Mucosa of descending colon (tissue), 3 donors: Measurements from ENCODE around the gene CELF4. TPM values are rescaled to one million over a fixed set of nuclear protein-coding genes. Genes with fewer than 3 reads are reported as not detected.

ENCODE experiments used
- ATAC-seq: fragments of 200-7000 bp; cut with Tn5 transposase; one replicate; pipeline ENCODE4 v1.9.1; 2020; ENCODE audit warnings: mild to moderate bottlenecking, moderate library complexity
- DNase-seq, 3 donors: peaks; one replicate each; pipeline ENCODE4 v3.0.0-alpha.2; 2020
- H3K36me3 ChIP-seq: fragments of 200-600 bp; one replicate; pipeline ENCODE4 v1.8.0; 2021; ENCODE audit warnings: low read depth, mild to moderate bottlenecking
- H3K4me1 ChIP-seq: fragments of 200-600 bp; one replicate; pipeline ENCODE4 v1.8.0; 2021; ENCODE audit warnings: low read depth, mild to moderate bottlenecking
- H3K4me3 ChIP-seq: fragments of 200-600 bp; one replicate; pipeline ENCODE4 v1.8.0; 2021; ENCODE audit warnings: mild to moderate bottlenecking
- H3K9me3 ChIP-seq: fragments of 200-600 bp; one replicate; pipeline ENCODE4 v1.8.0; 2021; ENCODE audit warnings: mild to moderate bottlenecking
- intact Hi-C, 2 donors: fragments of 100-400 bp; cut with DNase I in 1 of 2; cut with micrococcal nuclease in 1 of 2; formaldehyde crosslinking; loops; one replicate each; pipeline versions ENCODE4 v1.11.0 to v1.11.1; 2022; cut with DNase I, micrococcal nuclease
- total RNA-seq, 3 donors: library from RNA; stranded (reverse); fragmentation: NEBNext Ultra II Directional in 2 of 3; extraction: Animal tissue kit (Norgen Biotek cat#: 25700) in 2 of 3; gene quantifications; one replicate each; pipeline versions ENCODE4 v1.2.1 to v1.2.4, GENCODE V29; 2021 to 2023
- TF ChIP-seq, protein P1 (sequence below): fragments of 200-600 bp; IDR thresholded peaks from one replicate; pipeline ENCODE4 v1.8.0; 2022; ENCODE audit warnings: antibody characterized with exemption, mild to moderate bottlenecking
- donor health status: DM: no; HTN: no; CAD: no; lungs with moderate emphysema.
- donor health status: DM: no; HTN: no; CAD: no.
- donor health status: DM: no; HTN: yes; CAD: no.

CELF4 gene
- total RNA-seq, 3 donors from 2014 or later = 0.32 to 4.4 (median 0.72) TPM

DNA sequence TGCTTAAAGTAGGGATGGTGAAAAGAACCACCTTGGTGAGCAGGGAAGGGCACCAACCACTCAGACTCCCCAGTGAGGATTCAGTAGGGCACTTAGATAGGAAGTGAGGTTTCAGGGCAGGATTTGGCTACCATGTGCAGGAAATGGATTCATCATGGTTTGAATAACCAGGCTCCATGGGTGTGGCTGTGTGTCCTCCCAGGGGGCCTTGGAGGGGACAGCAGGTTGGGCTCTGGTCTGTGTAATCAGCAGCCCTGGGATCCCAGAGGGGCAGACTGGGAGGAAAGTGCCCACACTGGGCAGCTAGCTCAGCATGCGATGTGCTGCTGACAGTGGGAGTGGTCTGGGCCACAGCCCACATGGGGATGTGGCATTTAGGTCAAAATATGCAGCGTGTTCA, 224.6 kb downstream of the CELF4 start:
- DNase-seq = no peak
- Histone ChIP-seq H3K9me3 (no peaks in the 10 kb centered on the region), H3K36me3 (no peaks in the 10 kb centered on the region), H3K4me1 (no peaks in the 10 kb centered on the region), H3K4me3 (no peak overlapping the region)
- ATAC-seq = no peak
- TF ChIP-seq, protein P1, sequence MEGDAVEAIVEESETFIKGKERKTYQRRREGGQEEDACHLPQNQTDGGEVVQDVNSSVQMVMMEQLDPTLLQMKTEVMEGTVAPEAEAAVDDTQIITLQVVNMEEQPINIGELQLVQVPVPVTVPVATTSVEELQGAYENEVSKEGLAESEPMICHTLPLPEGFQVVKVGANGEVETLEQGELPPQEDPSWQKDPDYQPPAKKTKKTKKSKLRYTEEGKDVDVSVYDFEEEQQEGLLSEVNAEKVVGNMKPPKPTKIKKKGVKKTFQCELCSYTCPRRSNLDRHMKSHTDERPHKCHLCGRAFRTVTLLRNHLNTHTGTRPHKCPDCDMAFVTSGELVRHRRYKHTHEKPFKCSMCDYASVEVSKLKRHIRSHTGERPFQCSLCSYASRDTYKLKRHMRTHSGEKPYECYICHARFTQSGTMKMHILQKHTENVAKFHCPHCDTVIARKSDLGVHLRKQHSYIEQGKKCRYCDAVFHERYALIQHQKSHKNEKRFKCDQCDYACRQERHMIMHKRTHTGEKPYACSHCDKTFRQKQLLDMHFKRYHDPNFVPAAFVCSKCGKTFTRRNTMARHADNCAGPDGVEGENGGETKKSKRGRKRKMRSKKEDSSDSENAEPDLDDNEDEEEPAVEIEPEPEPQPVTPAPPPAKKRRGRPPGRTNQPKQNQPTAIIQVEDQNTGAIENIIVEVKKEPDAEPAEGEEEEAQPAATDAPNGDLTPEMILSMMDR = no peak
- intact Hi-C loops = no loop called here

DNA sequence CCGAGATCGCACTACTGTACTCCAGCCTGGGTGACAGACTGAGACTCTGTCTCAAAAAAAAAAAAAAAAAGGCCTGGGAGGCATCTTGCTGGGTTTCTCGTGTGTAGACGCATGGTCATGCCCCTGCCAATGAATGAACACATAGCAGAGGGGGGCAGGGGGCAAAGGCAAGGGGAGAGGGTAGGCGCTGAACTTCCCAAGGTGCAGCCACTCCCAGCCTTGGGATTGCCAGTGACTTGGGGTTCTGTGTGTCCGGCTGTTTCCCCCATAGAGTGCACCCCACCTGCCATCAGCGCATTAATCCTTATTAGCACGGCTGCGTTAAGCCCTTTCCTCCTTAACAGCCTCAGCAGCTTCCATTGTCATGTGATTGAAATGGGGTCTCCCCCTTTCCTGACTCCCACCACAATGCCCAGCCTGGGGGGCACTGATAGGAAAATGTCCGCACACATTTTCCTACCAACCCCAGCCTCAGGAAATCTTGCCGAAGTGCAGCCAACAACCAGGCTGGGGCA, 225.8 kb downstream of the CELF4 start:
- DNase-seq = no peak
- H3K4me3 ChIP-seq = no peak overlapping the region
- intact Hi-C loops = no loop called here
- ATAC-seq = no peak
- H3K4me1 ChIP-seq = no peaks in the 10 kb centered on the region
- H3K9me3 ChIP-seq = no peaks in the 10 kb centered on the region
- TF ChIP-seq, protein P1 = no peak
- H3K36me3 ChIP-seq = no peaks in the 10 kb centered on the region

DNA sequence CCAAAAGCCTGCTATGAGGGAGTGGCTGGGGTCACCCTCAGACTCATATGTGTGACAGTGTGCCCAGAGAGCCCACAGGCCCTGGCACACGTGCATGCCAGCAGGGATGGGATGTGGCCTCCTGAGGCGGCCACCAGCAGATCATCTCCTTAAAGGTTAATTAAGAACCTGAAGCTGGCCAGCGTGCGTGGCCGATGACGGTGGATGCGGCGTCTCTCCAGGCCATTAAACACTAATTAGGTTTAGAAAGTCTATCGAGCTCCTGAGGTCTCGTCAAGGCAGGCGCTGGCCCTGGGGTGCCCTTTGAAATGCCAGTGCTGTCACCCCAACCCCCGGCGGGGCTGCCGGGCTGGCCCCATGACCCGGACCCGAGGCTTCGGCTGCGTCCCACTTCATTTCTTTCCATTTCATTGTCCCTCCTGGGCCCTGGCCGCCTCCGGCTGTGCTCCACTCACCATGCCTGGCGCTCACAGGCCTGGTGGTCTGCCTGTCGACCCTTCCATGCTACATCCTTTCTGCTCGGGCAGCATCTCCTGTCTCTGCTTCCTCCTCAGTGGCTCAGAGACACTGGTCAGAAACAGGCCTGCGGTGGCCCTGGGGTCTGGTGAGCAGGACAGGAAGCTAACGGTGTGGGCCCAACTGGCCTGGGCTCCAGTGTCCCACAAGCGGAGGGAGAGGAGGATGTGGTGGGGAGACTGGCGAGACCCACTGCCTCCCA, 228.9 kb downstream of the CELF4 start:
- TF ChIP-seq, protein P1 = no peak
- no peaks in the 10 kb centered on the region for H3K36me3 ChIP-seq
- DNase-seq = no peak
- H3K4me3 ChIP-seq = no peak overlapping the region
- no peak for ATAC-seq
- H3K9me3 ChIP-seq = no peaks in the 10 kb centered on the region
- no peaks in the 10 kb centered on the region for H3K4me1 ChIP-seq
- intact Hi-C loops = no loop called here

DNA sequence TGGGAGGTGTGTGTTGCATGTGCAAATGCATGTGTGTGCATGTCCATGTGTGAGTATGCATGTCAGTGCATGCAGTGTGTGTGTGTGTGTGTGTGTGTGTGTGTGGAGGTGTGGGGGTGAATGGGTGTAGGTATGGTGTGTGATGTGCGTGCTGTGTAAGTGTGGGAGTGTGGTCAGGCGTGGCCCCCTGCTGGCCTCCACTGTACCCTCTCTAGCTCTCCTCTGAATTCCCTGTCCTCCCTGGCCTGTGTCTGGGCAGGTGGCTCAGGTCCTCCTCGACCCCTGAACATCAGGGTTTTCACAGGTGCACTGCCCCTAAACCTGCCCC, 230.2 kb downstream of the CELF4 start:
- Histone ChIP-seq H3K36me3 (no peaks in the 10 kb centered on the region), H3K4me3 (no peak overlapping the region), H3K4me1 (no peaks in the 10 kb centered on the region), H3K9me3 (no peaks in the 10 kb centered on the region)
- ATAC-seq = peak; percentile 28
- intact Hi-C loops = no loop called here
- peak in 1 of 3 donors; percentile 19 for DNase-seq
- TF ChIP-seq, protein P1 = no peak

DNA sequence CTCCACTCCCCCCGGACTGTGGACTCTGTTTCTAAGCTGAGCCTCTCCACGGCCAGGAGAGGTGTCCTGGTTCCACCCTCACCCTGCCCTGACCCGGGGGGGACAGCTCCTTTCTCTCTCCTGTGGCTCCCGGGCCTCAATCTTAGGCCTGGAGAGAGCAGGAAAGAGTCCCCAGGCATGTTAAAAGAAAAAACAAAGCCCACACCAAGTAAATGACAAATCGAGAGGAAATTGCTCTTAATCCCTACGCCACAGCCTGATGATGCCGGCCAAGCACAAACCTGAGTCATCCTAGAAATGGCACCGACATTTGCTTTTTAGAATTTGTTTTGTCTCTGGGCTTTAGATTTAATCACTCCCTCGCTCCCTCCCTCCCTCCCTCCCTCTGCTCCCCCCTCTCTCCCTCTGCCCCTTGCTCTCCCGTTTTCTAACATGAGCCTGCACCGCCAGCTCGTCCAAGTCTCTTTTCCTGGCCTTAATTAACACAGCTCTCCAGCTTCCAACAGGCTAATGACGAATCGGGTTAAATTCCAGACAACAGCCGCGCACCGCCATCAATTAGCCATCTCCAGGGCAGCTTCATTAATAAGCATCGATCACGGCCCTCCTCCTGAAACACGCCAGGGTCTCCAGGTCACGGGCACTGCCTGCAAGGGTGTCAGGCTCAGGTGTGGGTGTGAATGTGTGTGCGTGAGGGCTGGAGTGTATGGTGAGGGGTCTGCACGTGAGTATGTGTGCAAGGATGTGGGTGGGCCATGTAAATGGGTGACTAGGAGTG, 230.8 kb downstream of the CELF4 start:
- Histone ChIP-seq H3K4me3 (no peak overlapping the region), H3K9me3 (no peaks in the 10 kb centered on the region), H3K4me1 (no peaks in the 10 kb centered on the region), H3K36me3 (no peaks in the 10 kb centered on the region)
- no peak for ATAC-seq
- no peak for DNase-seq
- intact Hi-C loops = no loop called here
- TF ChIP-seq, protein P1 = no peak
